K562 (cell line): ENCODE data around the gene ISM1. TPM values are rescaled to one million over a fixed set of nuclear protein-coding genes. Genes with fewer than 3 reads are reported as not detected.

Source experiments
- ATAC-seq: fragments of 200-7000 bp; cut with Tn5 transposase; 3 replicates; pipeline ENCODE4 v1.9.1; 2020; ENCODE audit warnings: moderate library complexity
- BruUV-seq: library from RNA; stranded (reverse); fragments of 400-500 nt; replicated peaks from 2 replicates; lab custom pipeline; 2021; lab: Mats Ljungman, UMichigan
- CTCF ChIA-PET: fragments of 300-600 bp; formaldehyde crosslinking; extraction: SDS; loops from one replicate; lab custom pipeline; 2021; ENCODE audit warnings: low intra/inter-chr PET ratio; lab: Yijun Ruan, JAX
- POLR2A ChIA-PET: fragments of 300-600, 350-650 bp; sonication (Branson Sonifier 250); formaldehyde crosslinking; extraction: SDS; loops from one replicate; lab custom pipeline; 2021; ENCODE audit warnings: antibody characterized with exemption, inconsistent platforms; lab: Yijun Ruan, JAX
- DNase-seq, 4 experiments: peaks; one replicate each; pipeline versions ENCODE4 v3.0.0 to v3.0.0-alpha.2; 2011 to 2018; ENCODE audit warnings: low spot score in 3 of 4, mixed read lengths in 3 of 4; ENCODE audit errors: extremely low read depth in 1 of 4
- FAIRE-seq: peaks from 2 replicates; lab custom pipeline; 2011; peaks lifted over from hg19 to GRCh38; lab: Jason Lieb, UNC
- H2AFZ ChIP-seq: 2 replicates; pipeline ENCODE4 v1.6.0; 2011; ENCODE audit warnings: low read depth, low read length, control low read depth, inconsistent platforms
- H3K27ac ChIP-seq: fragments of 200-600 bp; 3 replicates; pipeline ENCODE4 v1.8.0; 2011; ENCODE audit warnings: low read depth, mild to moderate bottlenecking, control low read depth, inconsistent platforms, low read length, moderate library complexity, mixed read lengths; ENCODE audit errors: extremely low read depth
- H3K27me3 ChIP-seq, 2 experiments: fragments of 300-600 bp in 1 of 2; 2 replicates in 1 of 2; 3 replicates in 1 of 2; pipeline versions ENCODE4 v1.6.0 to v1.8.0; 2011; ENCODE audit warnings: inconsistent platforms in 2 of 2, low read length in 2 of 2, mild to moderate bottlenecking in 1 of 2, mixed read lengths in 1 of 2, moderate library complexity in 1 of 2; ENCODE audit not compliant: control insufficient read depth in 2 of 2, insufficient read depth in 2 of 2
- H3K36me3 ChIP-seq: fragments of 300-600 bp; 3 replicates; pipeline ENCODE4 v1.8.0; 2011; ENCODE audit warnings: mild to moderate bottlenecking, low read length, inconsistent platforms; ENCODE audit not compliant: control insufficient read depth, insufficient read depth
- H3K4me1 ChIP-seq, 2 experiments: fragments of 200-600 bp in 1 of 2; replicated peaks in 1 of 2; 2 replicates in 1 of 2; 3 replicates in 1 of 2; pipeline versions ENCODE4 v1.5.1 to v1.8.0; 2011; ENCODE audit warnings: inconsistent platforms in 2 of 2, low read length in 2 of 2, mild to moderate bottlenecking in 1 of 2, mixed read lengths in 1 of 2, moderate library complexity in 1 of 2; ENCODE audit not compliant: control insufficient read depth in 2 of 2, insufficient read depth in 2 of 2
- H3K4me2 ChIP-seq: 2 replicates; pipeline ENCODE4 v1.6.1; 2011; ENCODE audit warnings: low read length, control low read depth, inconsistent platforms, mixed read lengths; ENCODE audit not compliant: insufficient read depth
- H3K4me3 ChIP-seq: fragments of 200-600 bp; sonication (generic), shearing (Covaris generic); 2 replicates; pipeline ENCODE4 v1.5.1; 2016; ENCODE audit warnings: control low read depth, inconsistent platforms
- H3K79me2 ChIP-seq: fragments of 200-600 bp; 3 replicates; pipeline ENCODE4 v1.8.0; 2011; ENCODE audit warnings: low read length, inconsistent platforms; ENCODE audit not compliant: control insufficient read depth, insufficient read depth
- H3K9ac ChIP-seq, 2 experiments: 2 replicates each; pipeline versions ENCODE4 v1.6.0 to v1.6.1; 2011; ENCODE audit warnings: low read depth in 2 of 2, low read length in 2 of 2, control low read depth in 1 of 2, inconsistent platforms in 1 of 2, mild to moderate bottlenecking in 1 of 2, mixed read lengths in 1 of 2; ENCODE audit not compliant: insufficient read depth in 1 of 2
- H3K9me1 ChIP-seq: one replicate; pipeline ENCODE4 v1.6.0; 2011; ENCODE audit warnings: inconsistent platforms, mild to moderate bottlenecking, low read length, moderate library complexity; ENCODE audit not compliant: control insufficient read depth, insufficient read depth
- H3K9me3 ChIP-seq: replicated peaks from 2 replicates; pipeline ENCODE4 v1.5.1; 2011; ENCODE audit warnings: low read depth, low read length, inconsistent platforms; ENCODE audit not compliant: control insufficient read depth, insufficient read depth
- H4K20me1 ChIP-seq: replicated peaks from 2 replicates; pipeline ENCODE4 v1.6.1; 2011; ENCODE audit warnings: low read length, inconsistent platforms, mixed read lengths; ENCODE audit not compliant: control insufficient read depth, insufficient read depth
- BHLHE40 ChIP-seq: IDR thresholded peaks from 2 replicates; pipeline ENCODE4 v1.6.1; 2011; ENCODE audit warnings: low read length, improper control_type of control experiment
- CREB1 ChIP-seq, 2 experiments: sonication (generic) in 1 of 2; formaldehyde crosslinking in 1 of 2; IDR thresholded peaks; 2 replicates each; pipeline versions ENCODE4 v1.6.1 to v1.8.0; 2012 to 2022; ENCODE audit warnings: inconsistent platforms in 1 of 2, mild to moderate bottlenecking in 1 of 2, missing genetic modification reagents in 1 of 2, moderate library complexity in 1 of 2
- E2F3 ChIP-seq: fragments of 250-450 bp; sonication (Bioruptor Pico); IDR thresholded peaks from 2 replicates; pipeline ENCODE4 v1.4.0; 2020; ENCODE audit warnings: mild to moderate bottlenecking
- FOXK2 ChIP-seq, 2 experiments: fragments of 450-650 bp; IDR thresholded peaks in 1 of 2; conservative IDR thresholded peaks in 1 of 2; 2 replicates each; pipeline ENCODE4 v1.6.1; 2016; ENCODE audit warnings: low read depth in 2 of 2, mild to moderate bottlenecking in 1 of 2
- NR2C2 ChIP-seq, 2 experiments: fragments of 200-800 bp in 1 of 2; sonication (Bioruptor generic) in 1 of 2; sonication (generic) in 1 of 2; formaldehyde crosslinking in 1 of 2; IDR thresholded peaks; 2 replicates each; pipeline versions ENCODE4 v1.6.1 to v1.8.0; 2016 to 2022; ENCODE audit warnings: mild to moderate bottlenecking in 1 of 2, missing compliant biosample characterization in 1 of 2, missing genetic modification characterization in 1 of 2, missing genetic modification reagents in 1 of 2
- RUNX1 ChIP-seq: sonication (generic); IDR thresholded peaks from 2 replicates; pipeline ENCODE4 v1.6.1; 2016; ENCODE audit warnings: antibody characterized with exemption, low read depth
- ZFPM2 ChIP-seq: fragments of 250-450 bp; sonication (Bioruptor Pico); IDR thresholded peaks from 2 replicates; pipeline ENCODE4 v1.5.1; 2022; ENCODE audit warnings: mild to moderate bottlenecking
- WGBS: fragments of 100-300 bp; shearing (Covaris generic); methylation state at CpG from one replicate; pipeline ENCODE4 v1.1.6; 2016; ENCODE audit warnings: low coverage, mixed read lengths; ENCODE audit not compliant: insufficient coverage; ENCODE audit errors: missing lambda C conversion rate; 5-methylcytosine and 5-hydroxymethylcytosine counted together
- in situ Hi-C: fragments of 300-500 bp; cut with MboI; formaldehyde crosslinking; loops from 4 replicates; pipeline ENCODE4 v1.15.0; 2018; ENCODE audit warnings: inconsistent platforms, mixed read lengths
- intact Hi-C: fragments of 100-400 bp; cut with micrococcal nuclease; formaldehyde crosslinking; loops from 2 replicates; pipeline ENCODE4 v1.14.2; 2022
- polyA plus RNA-seq, 8 experiments: library from polyadenylated mRNA; depleted of rRNA in 4 of 8; stranded (reverse) in 5 of 8; unstranded in 3 of 8; fragments of >200 nt; fragmentation: Nextera tagmentation in 2 of 8; fragmentation: Illumina TruSeq in 1 of 8; extraction: Ambion mirVana in 2 of 8; extraction: Trizol in 1 of 8; gene quantifications; 2 replicates each; pipeline versions ENCODE4 v1.2.1 to v1.2.3, GENCODE V29; 2011 to 2014; ENCODE audit warnings: inconsistent platforms in 1 of 8, missing spikeins in 1 of 8
- total RNA-seq, 7 experiments: library from RNA; depleted of rRNA in 6 of 7; stranded (reverse); fragments of >200 nt in 6 of 7; fragmentation: Illumina TruSeq in 2 of 7; extraction: Trizol in 2 of 7; gene quantifications; 2 replicates each; pipeline versions ENCODE4 v1.2.1 to v1.2.3, GENCODE V29; 2011 to 2021; ENCODE audit warnings: low replicate concordance in 1 of 7

ISM1 gene
- total and polyA plus RNA-seq, 9 of the 15 experiments (the other 6 are each of a cell fraction or from before 2014, with no cell fraction given), result not detected

- CTCF ChIA-PET, result no interaction called here
- DNase-seq (no peak), FAIRE-seq (no peak), ATAC-seq (no peak)
- TF ChIP-seq ZFPM2 (CRISPR knock-in tag), result no peak
- Histone ChIP-seq H3K4me3 (no peak overlapping the region), H3K4me2 (no peak overlapping the region), H3K27ac (no peak overlapping the region), H3K9ac (no peak overlapping the region), H2AFZ (no peak overlapping the region), H3K9me3 (no peaks in the 10 kb centered on the region), H3K27me3 (no peaks in the 10 kb centered on the region), H3K9me1 (no peaks in the 10 kb centered on the region), H4K20me1 (no peaks in the 10 kb centered on the region), H3K36me3 (no peaks in the 10 kb centered on the region), H3K79me2 (no peaks in the 10 kb centered on the region), H3K4me1 (no peaks in the 10 kb centered on the region)
- in situ Hi-C loops, result no loop called here
- intact Hi-C loops, result no loop called here
- no TSS peak for BruUV-seq
- POLR2A ChIA-PET, result no interaction called here
- WGBS, result 0% methylated on average over 1 of the region's 1 CpG
These were observed 96.4 kb downstream of the ISM1 start for GRCh38 chr20:13317439-13317838.

GRCh38 chr20:13318871-13319521, 97.9 kb downstream of the ISM1 start:
- TF ChIP-seq NR2C2 (CRISPR knock-in tag; IDR thresholded peaks at IDR 0.05) (no peak), NR2C2 (tag; IDR thresholded peaks at IDR 0.05) (no peak), RUNX1 (no peak), CREB1 (IDR thresholded peaks at IDR 0.05) (no peak), CREB1 (CRISPR knock-in tag; IDR thresholded peaks at IDR 0.05) (no peak), FOXK2 (conservative IDR thresholded peaks at IDR 0.05 in 1 of 2, IDR thresholded peaks at IDR 0.05 in 1 of 2; ENCODE audit: low read depth in 2 of 2) (no peak), E2F3 (no peak), BHLHE40 (no peak)
- Histone ChIP-seq H3K9ac (no peak overlapping the region), H3K36me3 (no peaks in the 10 kb centered on the region), H2AFZ (no peak overlapping the region), H3K4me3 (no peak overlapping the region), H3K9me3 (no peaks in the 10 kb centered on the region), H4K20me1 (no peaks in the 10 kb centered on the region), H3K79me2 (no peaks in the 10 kb centered on the region), H3K4me1 (no peaks in the 10 kb centered on the region; a peak in 1 of 5 replicates), H3K4me2 (no peak overlapping the region), H3K27me3 (no peaks in the 10 kb centered on the region), H3K27ac (no peak overlapping the region), H3K9me1 (no peaks in the 10 kb centered on the region)
- CTCF ChIA-PET, result no interaction called here
- FAIRE-seq (no peak), DNase-seq (no peak), ATAC-seq (no peak)
- 0% methylated on average over 5 of the region's 5 CpGs for WGBS
- intact Hi-C loops (no loop called here), in situ Hi-C loops (no loop called here)
- BruUV-seq, result no TSS peak
- POLR2A ChIA-PET, result interaction anchor here (0.7 kb wide), 1 partner anchor 1097 kb away, joined by 3 read pairs; no protein-coding TSS in a partner anchor
